HEK293T (cell line): Measurements from ENCODE around the gene PTPRD.

Source experiments
- CTCF ChIA-PET: fragments of 350-600 bp; formaldehyde crosslinking; extraction: SDS; loops from one replicate; lab custom pipeline; 2021; ENCODE audit warnings: antibody characterized with exemption, inconsistent platforms; lab: Yijun Ruan, JAX
- POLR2A ChIA-PET: fragments of 350-600 bp; formaldehyde crosslinking; extraction: SDS; loops from one replicate; lab custom pipeline; 2020; ENCODE audit warnings: antibody characterized with exemption, inconsistent platforms; lab: Yijun Ruan, JAX
- DNase-seq: peaks from one replicate; pipeline ENCODE4 v3.0.0; 2012; ENCODE audit warnings: mixed read lengths; ENCODE audit errors: extremely low spot score
- ARNT ChIP-seq: fragments of 450-650 bp; IDR thresholded peaks from 2 replicates; pipeline ENCODE4 v1.6.1; 2017; ENCODE audit warnings: mild to moderate bottlenecking
- BHLHE40 ChIP-seq: fragments of 450-650 bp; IDR thresholded peaks from 2 replicates; pipeline ENCODE4 v1.6.1; 2016; ENCODE audit warnings: mild to moderate bottlenecking, moderate library complexity, borderline replicate concordance
- CTBP1 ChIP-seq: fragments of 450-650 bp; IDR thresholded peaks from 2 replicates; pipeline ENCODE4 v1.6.1; 2016; ENCODE audit warnings: borderline replicate concordance
- ELF4 ChIP-seq: fragments of 450-650 bp; IDR thresholded peaks from 2 replicates; pipeline ENCODE4 v1.6.1; 2017; ENCODE audit warnings: antibody characterized with exemption
- FOXA1 ChIP-seq: fragments of 450-650 bp; IDR thresholded peaks from 2 replicates; pipeline ENCODE4 v1.6.1; 2016; ENCODE audit warnings: mild to moderate bottlenecking
- FOXK2 ChIP-seq: fragments of 450-650 bp; IDR thresholded peaks from 2 replicates; pipeline ENCODE4 v1.6.1; 2016; ENCODE audit warnings: mild to moderate bottlenecking
- FOXM1 ChIP-seq: fragments of 450-650 bp; IDR thresholded peaks from 2 replicates; pipeline ENCODE4 v1.6.1; 2017; ENCODE audit warnings: mild to moderate bottlenecking, borderline replicate concordance
- HDGF ChIP-seq: fragments of 450-650 bp; IDR thresholded peaks from 2 replicates; pipeline ENCODE4 v1.6.1; 2017; ENCODE audit warnings: antibody characterized with exemption, borderline replicate concordance
- L3MBTL2 ChIP-seq: fragments of 450-650 bp; conservative IDR thresholded peaks from 2 replicates; pipeline ENCODE4 v1.6.1; 2016; ENCODE audit warnings: mild to moderate bottlenecking
- LEF1 ChIP-seq: fragments of 450-650 bp; IDR thresholded peaks from 2 replicates; pipeline ENCODE4 v1.6.1; 2017; ENCODE audit warnings: mild to moderate bottlenecking, borderline replicate concordance
- NFRKB ChIP-seq: fragments of 450-650 bp; IDR thresholded peaks from 2 replicates; pipeline ENCODE4 v1.6.1; 2016; ENCODE audit warnings: mild to moderate bottlenecking, moderate library complexity
- PKNOX1 ChIP-seq: fragments of 450-650 bp; IDR thresholded peaks from 2 replicates; pipeline ENCODE4 v1.6.1; 2016
- SP1 ChIP-seq: fragments of 450-650 bp; IDR thresholded peaks from 2 replicates; pipeline ENCODE4 v1.6.1; 2017
- SUZ12 ChIP-seq: fragments of 450-650 bp; IDR thresholded peaks from 2 replicates; pipeline ENCODE4 v1.6.1; 2016; ENCODE audit warnings: mild to moderate bottlenecking
- TARDBP ChIP-seq: fragments of 450-650 bp; IDR thresholded peaks from 2 replicates; pipeline ENCODE4 v1.6.1; 2016
- ZNF384 ChIP-seq: fragments of 450-650 bp; IDR thresholded peaks from 2 replicates; pipeline ENCODE4 v1.6.1; 2016

Gene PTPRD

GRCh38 chr9:8680658-8681057, 1932.1 kb downstream of the PTPRD start:
- POLR2A ChIA-PET = no interaction called here
- TF ChIP-seq FOXA1 (no peak), FOXK2 (no peak), ZNF384 (no peak), LEF1 (no peak), HDGF (no peak), BHLHE40 (no peak), FOXM1 (no peak)
- no peak for DNase-seq
- CTCF ChIA-PET = no interaction called here

- DNase-seq = no peak
- ChIA-PET POLR2A (no interaction called here), CTCF (no interaction called here)
- TF ChIP-seq CTBP1 (no peak), TARDBP (no peak)
Observed at GRCh38 chr9:8680157-8680556, 1932.6 kb downstream of the PTPRD start.

- DNase-seq = no peak
- ChIA-PET POLR2A (no interaction called here), CTCF (no interaction called here)
- TF ChIP-seq FOXA1 = no peak
- no peak for TF ChIP-seq ARNT
- TF ChIP-seq PKNOX1 = no peak
- TF ChIP-seq CTBP1 = no peak
- no peak for TF ChIP-seq NFRKB
- TF ChIP-seq ZNF384 = no peak
- TF ChIP-seq SP1 = no peak
- TF ChIP-seq BHLHE40 = no peak
- TF ChIP-seq LEF1 = no peak
- TF ChIP-seq TARDBP = no peak
- TF ChIP-seq SUZ12 = no peak
- no peak for TF ChIP-seq L3MBTL2
- TF ChIP-seq FOXM1 = no peak
- TF ChIP-seq FOXK2 = no peak
- no peak for TF ChIP-seq HDGF
- TF ChIP-seq ELF4 = no peak
Observed at GRCh38 chr9:8679371-8679822, 1933.4 kb downstream of the PTPRD start.

- no peak for DNase-seq
Observed at GRCh38 chr9:8677741-8678140, 1935.1 kb downstream of the PTPRD start.

GRCh38 chr9:8674536-8674935, 1938.3 kb downstream of the PTPRD start:
- no peak for DNase-seq
- ChIA-PET CTCF (interaction anchor here (0.6 to 1.2 kb wide), 2 partner anchors 221 to 678 kb away, joined by 3 read pairs; no protein-coding TSS in a partner anchor), POLR2A (interaction anchor here (0.6 kb wide), 1 partner anchor 62 kb away, joined by 3 read pairs; no protein-coding TSS in a partner anchor)
- TF ChIP-seq PKNOX1 (no peak), CTBP1 (no peak), ARNT (no peak), ZNF384 (no peak), L3MBTL2 (no peak), BHLHE40 (no peak), FOXA1 (no peak), HDGF (no peak), SUZ12 (no peak), FOXK2 (no peak), NFRKB (no peak), SP1 (no peak), ELF4 (no peak), FOXM1 (no peak), TARDBP (no peak), LEF1 (no peak)

More at GRCh38 chr9:8677741-8678140, 1935.1 kb downstream of the PTPRD start:
- TF ChIP-seq FOXM1 (no peak), PKNOX1 (no peak), SUZ12 (no peak), CTBP1 (no peak), BHLHE40 (no peak), FOXA1 (no peak), TARDBP (no peak), LEF1 (no peak), HDGF (no peak), NFRKB (no peak), L3MBTL2 (no peak), FOXK2 (no peak), ARNT (no peak), ELF4 (no peak), SP1 (no peak), ZNF384 (no peak)
- ChIA-PET CTCF (no interaction called here), POLR2A (no interaction called here)

GRCh38 chr9:8673830-8674229, 1939.0 kb downstream of the PTPRD start:
- DNase-seq = no peak
- POLR2A ChIA-PET = interaction anchor here (0.6 kb wide), 1 partner anchor 62 kb away, joined by 3 read pairs; no protein-coding TSS in a partner anchor
- CTCF ChIA-PET = interaction anchor here (0.6 to 1.2 kb wide), 2 partner anchors 222 to 679 kb away, joined by 3 read pairs; no protein-coding TSS in a partner anchor
- no peak for TF ChIP-seq ARNT
- TF ChIP-seq SP1 = no peak
- no peak for TF ChIP-seq LEF1
- no peak for TF ChIP-seq L3MBTL2
- no peak for TF ChIP-seq SUZ12
- TF ChIP-seq FOXK2 = no peak
- no peak for TF ChIP-seq FOXM1
- TF ChIP-seq ELF4 = no peak
- TF ChIP-seq HDGF = no peak
- TF ChIP-seq NFRKB = no peak
- no peak for TF ChIP-seq BHLHE40
- TF ChIP-seq ZNF384 = no peak
- TF ChIP-seq FOXA1 = no peak
- TF ChIP-seq TARDBP = no peak
